NK-92 (cell line): ENCODE data around the gene PCGF3.
"Not testable (repeated sequence)": the region's sequence is repeated elsewhere in the genome, so short reads cannot be mapped to it uniquely, and the experiment has no call there.

ENCODE experiments used
- DNase-seq: peaks from one replicate; lab custom pipeline; 2025; ENCODE audit not compliant: unreplicated experiment; lab: John Stamatoyannopoulos, UW

PCGF3 gene

GRCh38 chr4:740011-740410, 34.4 kb downstream of the PCGF3 start:
- no peak for DNase-seq

- DNase-seq = no peak
These were observed 35.1 kb downstream of the PCGF3 start for GRCh38 chr4:740656-741282.

- no peak for DNase-seq
These were observed 36.6 kb downstream of the PCGF3 start for GRCh38 chr4:742096-742741.

- no peak for DNase-seq
These were observed 37.2 kb downstream of the PCGF3 start for GRCh38 chr4:742742-743311.

- DNase-seq = no peak
These were observed 38.0 kb downstream of the PCGF3 start for GRCh38 chr4:743463-744211.

GRCh38 chr4:744212-744841, 38.7 kb downstream of the PCGF3 start:
- no peak for DNase-seq

GRCh38 chr4:747546-748170, 42.0 kb downstream of the PCGF3 start:
- DNase-seq = no peak

GRCh38 chr4:748461-748860, 42.8 kb downstream of the PCGF3 start:
- DNase-seq = no peak

GRCh38 chr4:749698-750666, 44.4 kb downstream of the PCGF3 start:
- no peak for DNase-seq

GRCh38 chr4:751676-752075, 46.0 kb downstream of the PCGF3 start:
- no peak for DNase-seq

- DNase-seq = no peak
These were observed 46.7 kb downstream of the PCGF3 start for GRCh38 chr4:752196-752861.

GRCh38 chr4:753186-753585, 47.6 kb downstream of the PCGF3 start:
- not testable (repeated sequence) for DNase-seq

GRCh38 chr4:754221-755120, 48.8 kb downstream of the PCGF3 start:
- no peak for DNase-seq

- no peak for DNase-seq
These were observed 51.5 kb downstream of the PCGF3 start for GRCh38 chr4:757111-757510.

- DNase-seq = not testable (repeated sequence)
These were observed 54.2 kb downstream of the PCGF3 start for GRCh38 chr4:759810-760209.

- no peak for DNase-seq
These were observed 55.0 kb downstream of the PCGF3 start for GRCh38 chr4:760616-761015.

GRCh38 chr4:761086-761485, 55.5 kb downstream of the PCGF3 start:
- no peak for DNase-seq

- DNase-seq = no peak
These were observed 56.1 kb downstream of the PCGF3 start for GRCh38 chr4:761739-762138.
